Uterus (tissue), 4 donors: ENCODE data around the gene KLHL41. TPM values are rescaled to one million over a fixed set of nuclear protein-coding genes. Genes with fewer than 3 reads are reported as not detected.
"Not testable (repeated sequence)": the region's sequence is repeated elsewhere in the genome, so short reads cannot be mapped to it uniquely, and the experiment has no call there.

Source experiments
- DNase-seq, 2 donors: peaks; one replicate each; pipeline ENCODE4 v3.0.0-alpha.2; 2019 to 2020
- H3K27ac ChIP-seq, 2 donors: fragments of 200-600 bp; sonication (generic); 1 replicate in 1 of 2; 2 replicates in 1 of 2; pipeline ENCODE4 v1.5.1; 2016 to 2018
- H3K27me3 ChIP-seq, 2 donors: fragments of 200-600 bp; sonication (generic); one replicate each; pipeline ENCODE4 v1.5.1; 2018 to 2019; ENCODE audit warnings: control low read depth in 1 of 2
- H3K36me3 ChIP-seq, 2 donors: fragments of 200-600 bp; sonication (generic); one replicate each; pipeline ENCODE4 v1.5.1; 2019; ENCODE audit warnings: control low read depth in 1 of 2
- H3K4me1 ChIP-seq, 2 donors: fragments of 200-600 bp; sonication (generic); one replicate each; pipeline ENCODE4 v1.5.1; 2018 to 2019; ENCODE audit warnings: control low read depth in 1 of 2
- H3K4me3 ChIP-seq, 2 donors: fragments of 200-600 bp; sonication (generic); 1 replicate in 1 of 2; 2 replicates in 1 of 2; pipeline ENCODE4 v1.5.1; 2018 to 2019; ENCODE audit warnings: mild to moderate bottlenecking in 1 of 2
- H3K9me3 ChIP-seq, 2 donors: fragments of 200-600 bp; sonication (generic); one replicate each; pipeline ENCODE4 v1.5.1; 2019; ENCODE audit warnings: control low read depth in 1 of 2
- CTCF ChIP-seq, 4 experiments: fragments of 200-600 bp in 2 of 4; fragments of 450-650 bp in 2 of 4; sonication (generic) in 2 of 4; IDR thresholded peaks; one replicate each; pipeline ENCODE4 v1.5.1; 2016 to 2019; ENCODE audit warnings: antibody characterized with exemption in 4 of 4, mild to moderate bottlenecking in 2 of 4, moderate library complexity in 1 of 4
- POLR2A ChIP-seq, 2 donors: fragments of 450-650 bp; IDR thresholded peaks; one replicate each; pipeline ENCODE4 v1.6.1; 2016; ENCODE audit warnings: antibody characterized with exemption in 2 of 2, mild to moderate bottlenecking in 1 of 2, moderate library complexity in 1 of 2
- intact Hi-C: fragments of 100-400 bp; cut with DNase I; formaldehyde crosslinking; loops from one replicate; pipeline ENCODE4 v1.15.1; 2023; ENCODE audit warnings: low total_unique reads
- total RNA-seq, 4 donors: library from RNA; depleted of rRNA in 3 of 4; stranded (reverse); fragments of >200 nt in 3 of 4; gene quantifications; one replicate each; pipeline versions ENCODE4 v1.1.0 to v1.2.4, GENCODE V29; 2014 to 2023
- donor health status: DM: yes; HTN: yes; CAD: no.

KLHL41 gene
- total RNA-seq, 4 donors from 2014 or later = 0.77 to 4.4 (median 3.5) TPM; not detected in 1

- DNase-seq = no peak
- no peaks in the 10 kb centered on the region for H3K27me3 ChIP-seq
These were observed 37.3 kb downstream of the KLHL41 start for GRCh38 chr2:169546756-169547155.

GRCh38 chr2:169561364-169561763, 51.9 kb downstream of the KLHL41 start:
- TF ChIP-seq POLR2A (IDR thresholded peaks at IDR 0.05) (no peak), CTCF (IDR thresholded peaks at IDR 0.05) (no peak)
- H3K27ac ChIP-seq = no peak overlapping the region
- H3K4me3 ChIP-seq = no peak overlapping the region
- no peaks in the 10 kb centered on the region for H3K9me3 ChIP-seq
- H3K4me1 ChIP-seq = no peaks in the 10 kb centered on the region
- intact Hi-C loops = no loop called here
- DNase-seq = no peak
- H3K27me3 ChIP-seq = no peaks in the 10 kb centered on the region
- no peaks in the 10 kb centered on the region for H3K36me3 ChIP-seq

More at GRCh38 chr2:169546756-169547155, 37.3 kb downstream of the KLHL41 start:
- H3K27ac ChIP-seq = no peak overlapping the region
- H3K36me3 ChIP-seq = no peaks in the 10 kb centered on the region
- H3K4me3 ChIP-seq = no peak overlapping the region
- TF ChIP-seq CTCF (IDR thresholded peaks at IDR 0.05) (no peak), POLR2A (IDR thresholded peaks at IDR 0.05) (no peak)
- H3K9me3 ChIP-seq = no peaks in the 10 kb centered on the region
- intact Hi-C loops = no loop called here
- no peaks in the 10 kb centered on the region for H3K4me1 ChIP-seq

DNA sequence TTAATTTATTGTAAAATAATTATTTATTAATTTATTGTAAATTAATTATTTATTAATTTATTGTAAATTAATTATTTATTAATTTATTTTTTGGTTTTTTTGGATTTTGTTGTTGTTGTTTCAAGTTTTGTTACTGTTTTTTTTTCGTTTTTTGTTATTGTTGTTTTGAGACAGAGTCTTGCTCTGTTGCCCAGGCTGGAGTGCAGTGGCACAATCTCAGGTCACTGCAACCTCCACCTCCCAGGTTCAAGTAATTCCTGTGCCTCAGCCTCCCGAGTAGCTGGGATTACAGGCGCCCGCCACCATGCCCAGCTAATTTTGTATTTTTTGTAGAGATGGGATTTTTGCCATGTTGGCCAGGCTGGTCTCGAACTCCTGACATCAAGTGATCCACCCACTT, 52.6 kb downstream of the KLHL41 start:
- H3K4me3 ChIP-seq, H3K27me3 ChIP-seq, DNase-seq, H3K9me3 ChIP-seq, intact Hi-C loops, H3K27ac ChIP-seq, H3K4me1 ChIP-seq, H3K36me3 ChIP-seq: not testable (repeated sequence)

GRCh38 chr2:169562519-169562918, 53.0 kb downstream of the KLHL41 start:
- Histone ChIP-seq H3K9me3 (no peaks in the 10 kb centered on the region), H3K27ac (no peak overlapping the region), H3K27me3 (no peaks in the 10 kb centered on the region), H3K36me3 (no peaks in the 10 kb centered on the region), H3K4me1 (no peaks in the 10 kb centered on the region), H3K4me3 (no peak overlapping the region)
- no peak for DNase-seq
- TF ChIP-seq POLR2A (IDR thresholded peaks at IDR 0.05) (no peak), CTCF (IDR thresholded peaks at IDR 0.05) (no peak)
- intact Hi-C loops = no loop called here

DNA sequence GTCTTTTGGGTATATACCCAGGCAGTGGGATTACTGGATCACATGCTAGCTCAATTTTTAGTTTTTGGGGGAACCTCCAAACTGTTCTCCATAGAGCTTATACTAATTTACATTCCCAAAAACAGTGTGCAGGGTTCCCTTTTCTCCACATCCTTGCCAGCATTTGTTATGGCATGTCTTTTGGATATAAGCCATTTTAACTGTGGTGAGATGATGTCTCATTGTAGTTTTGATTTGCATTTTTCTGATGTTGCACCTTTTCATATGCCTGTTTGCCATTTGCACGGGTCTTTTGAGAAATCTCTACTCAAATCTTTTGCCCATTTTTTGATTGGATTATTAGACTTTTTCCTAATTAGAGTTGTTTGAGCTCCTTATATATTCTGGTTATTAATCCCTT, 56.2 kb downstream of the KLHL41 start:
- Histone ChIP-seq H3K4me3 (no peak overlapping the region), H3K9me3 (no peaks in the 10 kb centered on the region), H3K27ac (no peak overlapping the region), H3K36me3 (no peaks in the 10 kb centered on the region), H3K27me3 (no peaks in the 10 kb centered on the region), H3K4me1 (no peaks in the 10 kb centered on the region)
- intact Hi-C loops = no loop called here
- TF ChIP-seq POLR2A (IDR thresholded peaks at IDR 0.05) (no peak), CTCF (IDR thresholded peaks at IDR 0.05) (no peak)
- DNase-seq = no peak

DNA sequence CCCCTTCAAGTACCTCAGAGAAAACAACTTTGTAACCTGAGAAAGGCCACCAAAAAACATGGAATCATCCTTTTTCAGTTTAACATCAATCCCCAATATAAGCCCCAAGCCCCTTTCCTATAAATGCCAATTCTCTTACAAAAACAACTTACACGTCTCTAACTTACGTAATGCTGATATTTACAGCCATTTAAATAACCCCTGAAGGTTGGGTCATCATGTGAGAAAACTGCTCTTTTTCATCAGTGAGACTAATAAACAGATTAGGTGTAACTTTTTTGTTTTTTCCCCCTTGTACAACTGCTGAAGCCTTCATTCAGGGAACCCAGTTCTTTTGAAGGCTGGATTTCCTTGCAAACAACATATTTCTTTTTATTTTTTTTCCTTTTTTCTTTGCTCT, 60.4 kb downstream of the KLHL41 start:
- Histone ChIP-seq H3K4me1 (peaks cover 0 to 4% of the 10 kb centered on the region in 2 donors), H3K4me3 (no peak overlapping the region), H3K9me3 (no peaks in the 10 kb centered on the region), H3K27me3 (no peaks in the 10 kb centered on the region), H3K36me3 (no peaks in the 10 kb centered on the region), H3K27ac (no peak overlapping the region)
- intact Hi-C loops = no loop called here
- no peak for TF ChIP-seq CTCF (IDR thresholded peaks at IDR 0.05)
- TF ChIP-seq POLR2A (IDR thresholded peaks at IDR 0.05) = no peak
- no peak for DNase-seq

DNA sequence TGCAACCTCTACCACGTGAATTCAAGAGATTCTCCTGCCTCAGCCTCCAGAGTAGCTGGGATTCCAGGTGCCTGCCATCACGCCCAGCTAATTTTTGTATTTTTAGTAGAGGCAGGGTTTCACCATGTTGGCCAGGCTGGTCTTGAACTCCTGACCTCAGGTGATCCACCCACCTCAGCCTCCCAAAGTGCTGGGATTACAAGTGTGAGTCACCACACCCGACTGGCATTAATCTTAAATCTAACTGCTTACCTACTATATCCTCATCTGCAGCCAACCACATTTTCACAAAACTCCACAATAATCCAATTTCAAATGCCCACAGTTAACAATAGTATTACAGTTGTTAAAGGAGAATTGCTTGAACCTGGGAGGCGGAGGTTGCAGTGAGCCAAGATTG, 61.2 kb downstream of the KLHL41 start:
- H3K36me3 ChIP-seq, intact Hi-C loops, H3K4me1 ChIP-seq, H3K27ac ChIP-seq, DNase-seq, H3K27me3 ChIP-seq, H3K4me3 ChIP-seq, H3K9me3 ChIP-seq: not testable (repeated sequence)
